HEK293T (cell line): ENCODE measurements around the gene TREM2.
A peak's percentile ranks its signal among the peaks of the same experiment; 100 is the strongest.

Experiments
- CTCF ChIA-PET: fragments of 350-600 bp; formaldehyde crosslinking; extraction: SDS; loops from one replicate; lab custom pipeline; 2021; ENCODE audit warnings: antibody characterized with exemption, inconsistent platforms; lab: Yijun Ruan, JAX
- POLR2A ChIA-PET: fragments of 350-600 bp; formaldehyde crosslinking; extraction: SDS; loops from one replicate; lab custom pipeline; 2020; ENCODE audit warnings: antibody characterized with exemption, inconsistent platforms; lab: Yijun Ruan, JAX
- DNase-seq: peaks from one replicate; pipeline ENCODE4 v3.0.0; 2012; ENCODE audit warnings: mixed read lengths; ENCODE audit errors: extremely low spot score
- ARNT ChIP-seq: fragments of 450-650 bp; IDR thresholded peaks from 2 replicates; pipeline ENCODE4 v1.6.1; 2017; ENCODE audit warnings: mild to moderate bottlenecking
- BHLHE40 ChIP-seq: fragments of 450-650 bp; IDR thresholded peaks from 2 replicates; pipeline ENCODE4 v1.6.1; 2016; ENCODE audit warnings: mild to moderate bottlenecking, moderate library complexity, borderline replicate concordance
- CTBP1 ChIP-seq: fragments of 450-650 bp; IDR thresholded peaks from 2 replicates; pipeline ENCODE4 v1.6.1; 2016; ENCODE audit warnings: borderline replicate concordance
- ELF4 ChIP-seq: fragments of 450-650 bp; IDR thresholded peaks from 2 replicates; pipeline ENCODE4 v1.6.1; 2017; ENCODE audit warnings: antibody characterized with exemption
- FOXA1 ChIP-seq: fragments of 450-650 bp; IDR thresholded peaks from 2 replicates; pipeline ENCODE4 v1.6.1; 2016; ENCODE audit warnings: mild to moderate bottlenecking
- FOXK2 ChIP-seq: fragments of 450-650 bp; IDR thresholded peaks from 2 replicates; pipeline ENCODE4 v1.6.1; 2016; ENCODE audit warnings: mild to moderate bottlenecking
- FOXM1 ChIP-seq: fragments of 450-650 bp; IDR thresholded peaks from 2 replicates; pipeline ENCODE4 v1.6.1; 2017; ENCODE audit warnings: mild to moderate bottlenecking, borderline replicate concordance
- HDGF ChIP-seq: fragments of 450-650 bp; IDR thresholded peaks from 2 replicates; pipeline ENCODE4 v1.6.1; 2017; ENCODE audit warnings: antibody characterized with exemption, borderline replicate concordance
- L3MBTL2 ChIP-seq: fragments of 450-650 bp; conservative IDR thresholded peaks from 2 replicates; pipeline ENCODE4 v1.6.1; 2016; ENCODE audit warnings: mild to moderate bottlenecking
- LEF1 ChIP-seq: fragments of 450-650 bp; IDR thresholded peaks from 2 replicates; pipeline ENCODE4 v1.6.1; 2017; ENCODE audit warnings: mild to moderate bottlenecking, borderline replicate concordance
- NFRKB ChIP-seq: fragments of 450-650 bp; IDR thresholded peaks from 2 replicates; pipeline ENCODE4 v1.6.1; 2016; ENCODE audit warnings: mild to moderate bottlenecking, moderate library complexity
- PKNOX1 ChIP-seq: fragments of 450-650 bp; IDR thresholded peaks from 2 replicates; pipeline ENCODE4 v1.6.1; 2016
- SP1 ChIP-seq: fragments of 450-650 bp; IDR thresholded peaks from 2 replicates; pipeline ENCODE4 v1.6.1; 2017
- SUZ12 ChIP-seq: fragments of 450-650 bp; IDR thresholded peaks from 2 replicates; pipeline ENCODE4 v1.6.1; 2016; ENCODE audit warnings: mild to moderate bottlenecking
- TARDBP ChIP-seq: fragments of 450-650 bp; IDR thresholded peaks from 2 replicates; pipeline ENCODE4 v1.6.1; 2016
- ZNF384 ChIP-seq: fragments of 450-650 bp; IDR thresholded peaks from 2 replicates; pipeline ENCODE4 v1.6.1; 2016

The TREM2 gene

GRCh38 chr6:41187924-41188886 is 25.3 kb upstream of the TREM2 start:
- CTCF ChIA-PET, result no interaction called here
- POLR2A ChIA-PET, result no interaction called here
- DNase-seq, result no peak
- TF ChIP-seq BHLHE40 (no peak), LEF1 (no peak), ELF4 (no peak), PKNOX1 (no peak), TARDBP (no peak), FOXA1 (no peak), SP1 (no peak), HDGF (no peak), SUZ12 (no peak), CTBP1 (no peak), FOXK2 (no peak), L3MBTL2 (no peak), NFRKB (no peak), FOXM1 (no peak), ZNF384 (no peak), ARNT (no peak)

GRCh38 chr6:41186031-41186562 is 23.2 kb upstream of the TREM2 start:
- CTCF ChIA-PET, result no interaction called here

GRCh38 chr6:41184761-41185160 is 21.8 kb upstream of the TREM2 start:
- no peak for TF ChIP-seq FOXA1
- no peak for TF ChIP-seq ELF4
- TF ChIP-seq PKNOX1, result no peak
- no peak for TF ChIP-seq L3MBTL2
- TF ChIP-seq BHLHE40, result no peak
- TF ChIP-seq TARDBP, result no peak
- TF ChIP-seq CTBP1, result no peak
- TF ChIP-seq ARNT, result no peak
- no peak for TF ChIP-seq HDGF
- TF ChIP-seq ZNF384, result no peak
- no peak for TF ChIP-seq LEF1
- TF ChIP-seq SP1, result no peak
- no peak for TF ChIP-seq NFRKB
- TF ChIP-seq SUZ12, result no peak
- no peak for TF ChIP-seq FOXM1
- no peak for DNase-seq
- POLR2A ChIA-PET, result no interaction called here
- CTCF ChIA-PET, result no interaction called here

More at GRCh38 chr6:41186031-41186562, 23.2 kb upstream of the TREM2 start:
- TF ChIP-seq SP1, result no peak
- no peak for TF ChIP-seq FOXA1
- no peak for TF ChIP-seq LEF1
- no peak for DNase-seq
- POLR2A ChIA-PET, result no interaction called here

- DNase-seq, result peak; percentile 51
These were observed 19.4 kb upstream of the TREM2 start for GRCh38 chr6:41182069-41183034.

GRCh38 chr6:41181566-41181965 is 18.6 kb upstream of the TREM2 start:
- ChIA-PET POLR2A (no interaction called here), CTCF (interaction anchor here (0.6 to 1.7 kb wide), 4 partner anchors 10 to 164 kb away, joined by 3 to 11 read pairs (median 6); no protein-coding TSS in a partner anchor)
- TF ChIP-seq NFRKB, result no peak
- no peak for TF ChIP-seq TARDBP
- no peak for TF ChIP-seq L3MBTL2
- TF ChIP-seq SP1, result no peak
- TF ChIP-seq PKNOX1, result no peak
- TF ChIP-seq SUZ12, result no peak
- no peak for TF ChIP-seq ZNF384
- TF ChIP-seq FOXM1, result no peak
- no peak for TF ChIP-seq FOXA1
- TF ChIP-seq LEF1, result no peak
- no peak for TF ChIP-seq CTBP1
- no peak for DNase-seq

More at GRCh38 chr6:41182069-41183034, 19.4 kb upstream of the TREM2 start:
- CTCF ChIA-PET, result interaction anchor here (0.6 to 1.8 kb wide), 9 partner anchors 10 to 165 kb away, joined by 3 to 11 read pairs (median 4); partner anchors contain the start of gene TREML2
- TF ChIP-seq HDGF, result no peak
- TF ChIP-seq ELF4, result no peak
- TF ChIP-seq ARNT, result no peak
- no peak for TF ChIP-seq TARDBP
- no peak for TF ChIP-seq BHLHE40
- no peak for TF ChIP-seq L3MBTL2
- TF ChIP-seq SP1, result no peak
- no peak for TF ChIP-seq FOXA1
- no peak for TF ChIP-seq FOXK2
- TF ChIP-seq NFRKB, result no peak
- TF ChIP-seq FOXM1, result no peak
- no peak for TF ChIP-seq SUZ12
- no peak for TF ChIP-seq ZNF384
- TF ChIP-seq LEF1, result no peak
- POLR2A ChIA-PET, result interaction anchor here (1.3 kb wide), 1 partner anchor 110 kb away, joined by 4 read pairs; the partner anchor contains the start of genes NFYA and OARD1
